Measurements from ENCODE around the gene KCNIP4. TPM values are rescaled to one million over a fixed set of nuclear protein-coding genes. Genes with fewer than 3 reads are reported as not detected.

KCNIP4 gene
- total RNA-seq, 1 experiment from 2014 or later: 0.91 TPM

DNA sequence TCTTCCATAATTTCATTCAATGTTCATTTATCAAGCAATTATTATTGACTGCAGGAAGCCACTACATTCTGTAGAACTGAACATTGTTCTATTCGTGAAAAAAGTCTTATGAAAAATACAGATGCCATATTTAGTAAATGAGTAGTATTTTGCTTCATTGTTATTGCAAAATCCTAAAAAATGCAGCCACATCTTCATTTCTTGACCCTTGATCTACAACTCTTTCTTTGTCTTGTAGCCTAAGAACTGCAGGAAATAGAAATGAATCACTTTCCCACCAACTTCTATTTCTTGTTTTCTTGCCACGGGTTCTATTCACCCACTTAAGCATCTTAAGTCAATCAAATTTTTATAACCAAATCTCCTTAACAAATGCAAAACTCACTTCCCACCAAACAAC, 63.3 kb downstream of the KCNIP4 start:
- H3K4me1 Mint-ChIP-seq (ENCODE audit: insufficient read depth, unreplicated experiment): peaks cover 11% of the 10 kb centered on the region
- BruUV-seq (replicated peaks): no TSS peak
- no peaks in the 10 kb centered on the region for H3K36me3 Mint-ChIP-seq (ENCODE audit: insufficient read depth, unreplicated experiment)
- no peak overlapping the region for H3K27ac Mint-ChIP-seq (ENCODE audit: low read depth, unreplicated experiment)
- CTCF ChIA-PET: no interaction called here
- H3K9me3 Mint-ChIP-seq (ENCODE audit: unreplicated experiment): no peaks in the 10 kb centered on the region
- intact Hi-C loops (cut with micrococcal nuclease): no loop called here
- POLR2A ChIA-PET: no interaction called here
- no peak overlapping the region for H3K4me3 Mint-ChIP-seq (ENCODE audit: unreplicated experiment)
- TF ChIP-seq, protein P1, sequence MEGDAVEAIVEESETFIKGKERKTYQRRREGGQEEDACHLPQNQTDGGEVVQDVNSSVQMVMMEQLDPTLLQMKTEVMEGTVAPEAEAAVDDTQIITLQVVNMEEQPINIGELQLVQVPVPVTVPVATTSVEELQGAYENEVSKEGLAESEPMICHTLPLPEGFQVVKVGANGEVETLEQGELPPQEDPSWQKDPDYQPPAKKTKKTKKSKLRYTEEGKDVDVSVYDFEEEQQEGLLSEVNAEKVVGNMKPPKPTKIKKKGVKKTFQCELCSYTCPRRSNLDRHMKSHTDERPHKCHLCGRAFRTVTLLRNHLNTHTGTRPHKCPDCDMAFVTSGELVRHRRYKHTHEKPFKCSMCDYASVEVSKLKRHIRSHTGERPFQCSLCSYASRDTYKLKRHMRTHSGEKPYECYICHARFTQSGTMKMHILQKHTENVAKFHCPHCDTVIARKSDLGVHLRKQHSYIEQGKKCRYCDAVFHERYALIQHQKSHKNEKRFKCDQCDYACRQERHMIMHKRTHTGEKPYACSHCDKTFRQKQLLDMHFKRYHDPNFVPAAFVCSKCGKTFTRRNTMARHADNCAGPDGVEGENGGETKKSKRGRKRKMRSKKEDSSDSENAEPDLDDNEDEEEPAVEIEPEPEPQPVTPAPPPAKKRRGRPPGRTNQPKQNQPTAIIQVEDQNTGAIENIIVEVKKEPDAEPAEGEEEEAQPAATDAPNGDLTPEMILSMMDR (IDR thresholded peaks at IDR 0.05; ENCODE audit: unreplicated experiment): no peak
- DNase-seq (ENCODE audit: unreplicated experiment): peak; percentile 24
- H3K27me3 Mint-ChIP-seq (ENCODE audit: insufficient read depth, unreplicated experiment): no peaks in the 10 kb centered on the region

DNA sequence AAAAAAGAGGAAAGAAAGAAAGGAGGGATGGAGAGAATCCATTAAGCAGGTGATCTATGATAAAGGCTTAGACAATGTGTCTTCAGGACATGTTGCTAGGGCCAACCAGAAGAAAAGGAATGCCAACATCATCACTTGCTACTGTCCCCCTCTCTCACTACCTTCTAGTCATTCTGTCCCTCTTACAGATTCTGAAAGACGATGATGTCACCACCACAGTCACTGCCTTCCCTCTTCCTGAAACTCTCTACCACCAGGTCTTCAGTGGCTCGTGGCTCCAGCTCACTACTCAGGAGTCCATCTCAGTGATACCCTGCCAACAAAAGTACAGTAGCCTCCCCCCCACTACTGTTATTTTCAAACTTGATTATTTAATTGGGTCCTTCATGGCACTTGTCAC, 64.0 kb downstream of the KCNIP4 start:
- CTCF ChIA-PET: interaction anchor here (0.7 to 1.0 kb wide), 2 partner anchors 14 to 206 kb away, joined by 4 read pairs; no protein-coding TSS in a partner anchor
- TF ChIP-seq, protein P1 (IDR thresholded peaks at IDR 0.05; ENCODE audit: unreplicated experiment): no peak
- intact Hi-C loops (cut with micrococcal nuclease): no loop called here
- H3K27me3 Mint-ChIP-seq (ENCODE audit: insufficient read depth, unreplicated experiment): no peaks in the 10 kb centered on the region
- no peaks in the 10 kb centered on the region for H3K9me3 Mint-ChIP-seq (ENCODE audit: unreplicated experiment)
- H3K4me1 Mint-ChIP-seq (ENCODE audit: insufficient read depth, unreplicated experiment): peaks cover 11% of the 10 kb centered on the region
- POLR2A ChIA-PET: no interaction called here
- no peaks in the 10 kb centered on the region for H3K36me3 Mint-ChIP-seq (ENCODE audit: insufficient read depth, unreplicated experiment)
- no TSS peak for BruUV-seq (replicated peaks)
- no peak for DNase-seq (ENCODE audit: unreplicated experiment)
- no peak overlapping the region for H3K4me3 Mint-ChIP-seq (ENCODE audit: unreplicated experiment)
- H3K27ac Mint-ChIP-seq (ENCODE audit: low read depth, unreplicated experiment): no peak overlapping the region

DNA sequence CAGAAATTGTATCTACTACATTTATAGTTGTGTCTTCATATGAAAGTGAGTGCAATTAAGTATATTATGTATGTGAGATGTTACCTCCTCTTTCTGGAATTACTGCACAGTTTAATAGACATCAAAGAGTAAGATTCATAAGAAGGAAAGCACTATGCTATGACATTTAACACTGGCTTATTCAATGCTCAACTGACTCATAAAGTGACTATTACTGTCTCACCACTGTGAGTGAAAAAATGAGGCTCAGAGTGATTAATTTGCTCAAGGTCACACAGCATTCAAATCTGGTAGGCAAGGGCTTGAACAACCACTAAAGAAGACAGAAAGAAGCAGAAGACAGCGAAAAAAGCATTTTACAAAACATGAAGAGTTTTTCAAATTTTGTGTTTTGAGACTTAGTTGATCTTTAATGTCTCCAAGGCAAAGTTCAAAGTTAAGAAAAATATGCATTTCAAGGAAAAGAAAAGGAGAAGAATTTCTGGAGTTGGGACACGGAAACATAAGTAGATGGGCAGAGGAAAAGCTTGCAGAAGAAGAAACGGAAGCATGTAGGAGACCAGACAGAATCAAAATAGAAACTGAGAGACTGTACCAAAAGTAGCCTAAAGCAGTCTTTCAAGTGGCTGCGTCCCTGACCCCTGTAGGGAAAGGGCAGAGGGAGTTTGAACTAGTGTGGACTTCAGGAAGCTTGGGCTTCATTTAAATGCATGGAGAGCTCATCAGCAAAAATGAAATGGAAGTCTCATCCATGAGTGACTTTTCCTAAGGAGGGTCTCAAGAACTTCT, 66.3 kb downstream of the KCNIP4 start:
- intact Hi-C loops (cut with micrococcal nuclease): no loop called here
- no peak overlapping the region for H3K4me3 Mint-ChIP-seq (ENCODE audit: unreplicated experiment)
- H3K4me1 Mint-ChIP-seq (ENCODE audit: insufficient read depth, unreplicated experiment): peaks cover 4% of the 10 kb centered on the region
- no peaks in the 10 kb centered on the region for H3K9me3 Mint-ChIP-seq (ENCODE audit: unreplicated experiment)
- ChIA-PET POLR2A (interaction anchor here (0.5 kb wide), 1 partner anchor 285 kb away, joined by 3 read pairs; no protein-coding TSS in a partner anchor), CTCF (no interaction called here)
- no TSS peak for BruUV-seq (replicated peaks)
- no peaks in the 10 kb centered on the region for H3K27me3 Mint-ChIP-seq (ENCODE audit: insufficient read depth, unreplicated experiment)
- TF ChIP-seq, protein P1 (IDR thresholded peaks at IDR 0.05; ENCODE audit: unreplicated experiment): no peak
- no peak overlapping the region for H3K27ac Mint-ChIP-seq (ENCODE audit: low read depth, unreplicated experiment)
- no peak for DNase-seq (ENCODE audit: unreplicated experiment)
- H3K36me3 Mint-ChIP-seq (ENCODE audit: insufficient read depth, unreplicated experiment): no peaks in the 10 kb centered on the region

DNA sequence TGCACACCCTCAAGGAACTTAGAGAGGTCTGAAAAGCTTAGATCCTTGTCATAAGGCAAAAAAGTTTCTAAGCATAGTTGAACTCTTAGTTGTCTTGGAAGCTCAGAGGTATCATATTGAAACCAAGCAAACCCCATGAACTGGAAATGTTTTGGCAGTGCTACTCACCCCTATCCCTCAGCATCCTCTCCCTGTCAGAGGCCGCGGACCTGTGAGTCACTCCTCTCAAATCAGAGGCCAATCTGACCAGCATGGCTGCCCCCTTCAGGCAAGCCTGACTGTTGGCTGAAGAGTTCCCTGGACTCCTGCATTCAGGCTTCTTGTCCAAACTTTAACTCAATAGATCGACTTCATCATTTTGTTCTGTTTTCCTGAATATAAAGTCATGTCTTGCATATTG, 69.4 kb downstream of the KCNIP4 start:
- no peaks in the 10 kb centered on the region for H3K27me3 Mint-ChIP-seq (ENCODE audit: insufficient read depth, unreplicated experiment)
- H3K4me3 Mint-ChIP-seq (ENCODE audit: unreplicated experiment): no peak overlapping the region
- intact Hi-C loops (cut with micrococcal nuclease): loop anchor here (5.0 kb wide), 1 partner anchor 77 kb away; no protein-coding TSS in a partner anchor

More for the DNA sequence above, 69.4 kb downstream of the KCNIP4 start:
- H3K4me1 Mint-ChIP-seq (ENCODE audit: insufficient read depth, unreplicated experiment): no peaks in the 10 kb centered on the region
- H3K36me3 Mint-ChIP-seq (ENCODE audit: insufficient read depth, unreplicated experiment): no peaks in the 10 kb centered on the region
- no peak overlapping the region for H3K27ac Mint-ChIP-seq (ENCODE audit: low read depth, unreplicated experiment)
- ChIA-PET CTCF (interaction anchor here (1.5 kb wide), 2 partner anchors 9 to 90 kb away, joined by 3 read pairs; no protein-coding TSS in a partner anchor), POLR2A (interaction anchor here (0.7 kb wide), 1 partner anchor 1463 kb away, joined by 3 read pairs; no protein-coding TSS in a partner anchor)
- no peaks in the 10 kb centered on the region for H3K9me3 Mint-ChIP-seq (ENCODE audit: unreplicated experiment)
- DNase-seq (ENCODE audit: unreplicated experiment): peak; percentile 60
- TF ChIP-seq, protein P1 (IDR thresholded peaks at IDR 0.05; ENCODE audit: unreplicated experiment): no peak
- BruUV-seq (replicated peaks): no TSS peak
